A172 (cell line): ENCODE data around the gene TAMM41. TPM values are rescaled to one million over a fixed set of nuclear protein-coding genes. Genes with fewer than 3 reads are reported as not detected.
A peak's percentile ranks its signal among the peaks of the same experiment; 100 is the strongest.
"Not testable (repeated sequence)": the region's sequence is repeated elsewhere in the genome, so short reads cannot be mapped to it uniquely, and the experiment has no call there.

Source experiments
- DNase-seq: peaks from one replicate; pipeline ENCODE4 v3.0.0-alpha.2; 2015; ENCODE audit warnings: low spot score
- total RNA-seq: library from RNA; depleted of rRNA; stranded (reverse); fragments of >200 nt; shearing (Covaris generic); gene quantifications from 2 replicates; pipeline ENCODE4 v1.2.3, GENCODE V29; 2014; rRNA removed

Gene TAMM41
- 9.8 and 11.0 TPM in 2 replicates for total RNA-seq

GRCh38 chr3:11846281-11847266 lies at the start of gene TAMM41:
Gene TAMM41, minus strand, starts transcription at chr3:11846885. Its CDS starts 249 bp downstream, at chr3:11846636.
- peak; percentile 81 for DNase-seq

- no peak for DNase-seq
These were observed 32.2 kb upstream of the TAMM41 start for GRCh38 chr3:11878837-11879236.

- not testable (repeated sequence) for DNase-seq
These were observed 28.0 kb upstream of the TAMM41 start for GRCh38 chr3:11874707-11875106.

GRCh38 chr3:11863739-11864138 lies 17.1 kb upstream of the TAMM41 start:
- DNase-seq: not testable (repeated sequence)

- not testable (repeated sequence) for DNase-seq
These were observed 15.9 kb upstream of the TAMM41 start for GRCh38 chr3:11862584-11862983.

- not testable (repeated sequence) for DNase-seq
These were observed 15.5 kb upstream of the TAMM41 start for GRCh38 chr3:11862145-11862544.

- DNase-seq: not testable (repeated sequence)
These were observed 13.5 kb upstream of the TAMM41 start for GRCh38 chr3:11860213-11860612.

GRCh38 chr3:11853450-11853849 lies 6.8 kb upstream of the TAMM41 start:
- no peak for DNase-seq

- DNase-seq: no peak
These were observed 3.3 kb upstream of the TAMM41 start for GRCh38 chr3:11850003-11850402.

GRCh38 chr3:11847607-11848006 lies 922 bp upstream of the TAMM41 start:
- no peak for DNase-seq

- no peak for DNase-seq
These were observed 1.0 kb downstream of the TAMM41 start for GRCh38 chr3:11845651-11846050.

GRCh38 chr3:11844891-11845290 lies 1.8 kb downstream of the TAMM41 start:
- no peak for DNase-seq

GRCh38 chr3:11835028-11835639 lies 11.6 kb downstream of the TAMM41 start:
- peak; percentile 18 for DNase-seq

- no peak for DNase-seq
These were observed 13.4 kb downstream of the TAMM41 start for GRCh38 chr3:11832981-11833905.

- no peak for DNase-seq
These were observed 17.3 kb downstream of the TAMM41 start for GRCh38 chr3:11829416-11829815.

GRCh38 chr3:11826628-11827265 lies 19.9 kb downstream of the TAMM41 start:
- no peak for DNase-seq

GRCh38 chr3:11825301-11825700 lies 21.4 kb downstream of the TAMM41 start:
- DNase-seq: no peak

- DNase-seq: peak; percentile 47
These were observed 26.1 kb downstream of the TAMM41 start for GRCh38 chr3:11820531-11821041.

GRCh38 chr3:11819146-11819689 lies 27.5 kb downstream of the TAMM41 start:
- DNase-seq: no peak

- DNase-seq: peak; percentile 30
These were observed 28.7 kb downstream of the TAMM41 start for GRCh38 chr3:11818033-11818432.

- DNase-seq: no peak
These were observed 31.6 kb downstream of the TAMM41 start for GRCh38 chr3:11815111-11815510.
